ENCODE measurements around the gene RNU6-8.

Gene RNU6-8

GRCh38 chr14:32202998-32203882, at the start of gene RNU6-8:
TSS of gene RNU6-8 (minus strand) at chr14:32203269.
- H3K9me3 ChIP-seq (ENCODE audit: control insufficient read depth, low read depth, low read length) = no peaks in the 10 kb centered on the region
- H3K9ac ChIP-seq (ENCODE audit: low read length) = peak within 1 kb of the TSS; percentile 82
- no peaks in the 10 kb centered on the region for H3K36me3 ChIP-seq (ENCODE audit: control insufficient read depth, low read depth, low read length)
- H3K4me3 ChIP-seq (ENCODE audit: low read length) = peak within 1 kb of the TSS; percentile 79
- peaks cover 8% of the 10 kb centered on the region for H3K4me1 ChIP-seq (ENCODE audit: control insufficient read depth, low read depth, low read length)
- H3K27me3 ChIP-seq (ENCODE audit: control insufficient read depth, insufficient read depth, low read length) = peaks cover 22% of the 10 kb centered on the region
- H3K27ac ChIP-seq (ENCODE audit: low read length) = peak within 1 kb of the TSS; percentile 91

GRCh38 chr14:32252030-32252670, 49.1 kb upstream of the RNU6-8 start:
- no peaks in the 10 kb centered on the region for H3K9me3 ChIP-seq (ENCODE audit: control insufficient read depth, low read depth, low read length)
- no peaks in the 10 kb centered on the region for H3K36me3 ChIP-seq (ENCODE audit: control insufficient read depth, low read depth, low read length)
- no peaks in the 10 kb centered on the region for H3K4me1 ChIP-seq (ENCODE audit: control insufficient read depth, low read depth, low read length)
- no peak overlapping the region for H3K4me3 ChIP-seq (ENCODE audit: low read length)
- no peak overlapping the region for H3K27ac ChIP-seq (ENCODE audit: low read length)
- no peaks in the 10 kb centered on the region for H3K27me3 ChIP-seq (ENCODE audit: control insufficient read depth, insufficient read depth, low read length)
- no peak overlapping the region for H3K9ac ChIP-seq (ENCODE audit: low read length)

- Histone ChIP-seq H3K4me1 (ENCODE audit: control insufficient read depth, low read depth, low read length) (no peaks in the 10 kb centered on the region), H3K4me3 (ENCODE audit: low read length) (no peak overlapping the region), H3K27me3 (ENCODE audit: control insufficient read depth, insufficient read depth, low read length) (no peaks in the 10 kb centered on the region), H3K36me3 (ENCODE audit: control insufficient read depth, low read depth, low read length) (no peaks in the 10 kb centered on the region), H3K9me3 (ENCODE audit: control insufficient read depth, low read depth, low read length) (no peaks in the 10 kb centered on the region), H3K27ac (ENCODE audit: low read length) (no peak overlapping the region), H3K9ac (ENCODE audit: low read length) (no peak overlapping the region)
Measured at GRCh38 chr14:32251530-32251929, 48.5 kb upstream of the RNU6-8 start.

- no peaks in the 10 kb centered on the region for H3K9me3 ChIP-seq (ENCODE audit: control insufficient read depth, low read depth, low read length)
Measured at GRCh38 chr14:32250681-32251080, 47.6 kb upstream of the RNU6-8 start.

DNA sequence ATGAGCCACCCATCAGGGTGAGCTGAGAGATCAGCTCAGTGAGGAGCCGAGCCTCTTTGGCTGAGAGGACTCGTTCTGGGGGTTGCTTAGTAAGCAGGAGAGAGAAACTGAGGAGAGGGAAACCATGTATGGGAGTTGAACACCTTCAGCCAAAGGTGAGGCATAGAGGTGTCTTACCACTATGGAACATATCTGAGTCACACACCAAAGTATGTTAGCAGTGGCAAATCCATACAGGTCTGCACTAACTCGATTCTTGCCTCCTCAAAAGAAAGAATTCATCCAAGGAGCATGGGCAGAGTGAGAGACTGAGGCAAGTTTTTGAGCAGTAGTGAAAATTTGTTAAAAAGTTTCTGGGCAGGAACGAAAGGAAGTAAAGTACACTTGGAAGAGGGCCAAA, 46.7 kb upstream of the RNU6-8 start:
- no peaks in the 10 kb centered on the region for H3K27me3 ChIP-seq (ENCODE audit: control insufficient read depth, insufficient read depth, low read length)
- H3K36me3 ChIP-seq (ENCODE audit: control insufficient read depth, low read depth, low read length) = no peaks in the 10 kb centered on the region
- H3K4me1 ChIP-seq (ENCODE audit: control insufficient read depth, low read depth, low read length) = no peaks in the 10 kb centered on the region

More at GRCh38 chr14:32250681-32251080, 47.6 kb upstream of the RNU6-8 start:
- no peaks in the 10 kb centered on the region for H3K27me3 ChIP-seq (ENCODE audit: control insufficient read depth, insufficient read depth, low read length)
- H3K4me1 ChIP-seq (ENCODE audit: control insufficient read depth, low read depth, low read length) = no peaks in the 10 kb centered on the region
- no peak overlapping the region for H3K27ac ChIP-seq (ENCODE audit: low read length)
- H3K36me3 ChIP-seq (ENCODE audit: control insufficient read depth, low read depth, low read length) = no peaks in the 10 kb centered on the region
- H3K4me3 ChIP-seq (ENCODE audit: low read length) = no peak overlapping the region
- no peak overlapping the region for H3K9ac ChIP-seq (ENCODE audit: low read length)

GRCh38 chr14:32249371-32249770, 46.3 kb upstream of the RNU6-8 start:
- H3K4me1 ChIP-seq (ENCODE audit: control insufficient read depth, low read depth, low read length) = no peaks in the 10 kb centered on the region
- no peaks in the 10 kb centered on the region for H3K27me3 ChIP-seq (ENCODE audit: control insufficient read depth, insufficient read depth, low read length)
- H3K36me3 ChIP-seq (ENCODE audit: control insufficient read depth, low read depth, low read length) = no peaks in the 10 kb centered on the region
- no peak overlapping the region for H3K4me3 ChIP-seq (ENCODE audit: low read length)
- H3K9me3 ChIP-seq (ENCODE audit: control insufficient read depth, low read depth, low read length) = no peaks in the 10 kb centered on the region
- no peak overlapping the region for H3K27ac ChIP-seq (ENCODE audit: low read length)
- H3K9ac ChIP-seq (ENCODE audit: low read length) = no peak overlapping the region

More for the DNA sequence above, 46.7 kb upstream of the RNU6-8 start:
- Histone ChIP-seq H3K27ac (ENCODE audit: low read length) (no peak overlapping the region), H3K4me3 (ENCODE audit: low read length) (no peak overlapping the region), H3K9ac (ENCODE audit: low read length) (no peak overlapping the region), H3K9me3 (ENCODE audit: control insufficient read depth, low read depth, low read length) (no peaks in the 10 kb centered on the region)

DNA sequence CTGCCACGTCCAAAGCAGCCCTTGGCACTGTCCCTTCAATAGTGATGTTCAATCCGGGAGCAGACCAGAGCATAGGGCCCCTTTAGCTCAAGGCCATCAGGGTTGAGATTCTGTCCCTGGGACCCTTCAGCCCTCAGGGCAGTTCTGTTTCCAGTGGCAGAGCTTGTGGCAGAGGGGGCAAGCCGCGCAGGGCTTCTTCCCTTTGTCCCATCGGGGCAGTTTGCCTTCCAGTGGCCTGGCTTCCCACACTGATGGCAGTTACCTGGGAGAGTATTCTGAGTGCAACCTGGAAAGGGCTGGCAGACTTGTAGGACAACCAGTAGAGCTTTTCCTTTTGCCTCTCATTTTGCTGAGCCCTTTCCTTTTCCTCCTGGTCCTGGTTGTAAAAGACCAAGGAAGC, 43.7 kb upstream of the RNU6-8 start:
- H3K27me3 ChIP-seq (ENCODE audit: control insufficient read depth, insufficient read depth, low read length) = no peaks in the 10 kb centered on the region
- no peak overlapping the region for H3K4me3 ChIP-seq (ENCODE audit: low read length)
- no peak overlapping the region for H3K27ac ChIP-seq (ENCODE audit: low read length)
- H3K9me3 ChIP-seq (ENCODE audit: control insufficient read depth, low read depth, low read length) = no peaks in the 10 kb centered on the region
- H3K4me1 ChIP-seq (ENCODE audit: control insufficient read depth, low read depth, low read length) = no peaks in the 10 kb centered on the region
- no peaks in the 10 kb centered on the region for H3K36me3 ChIP-seq (ENCODE audit: control insufficient read depth, low read depth, low read length)
- H3K9ac ChIP-seq (ENCODE audit: low read length) = no peak overlapping the region

DNA sequence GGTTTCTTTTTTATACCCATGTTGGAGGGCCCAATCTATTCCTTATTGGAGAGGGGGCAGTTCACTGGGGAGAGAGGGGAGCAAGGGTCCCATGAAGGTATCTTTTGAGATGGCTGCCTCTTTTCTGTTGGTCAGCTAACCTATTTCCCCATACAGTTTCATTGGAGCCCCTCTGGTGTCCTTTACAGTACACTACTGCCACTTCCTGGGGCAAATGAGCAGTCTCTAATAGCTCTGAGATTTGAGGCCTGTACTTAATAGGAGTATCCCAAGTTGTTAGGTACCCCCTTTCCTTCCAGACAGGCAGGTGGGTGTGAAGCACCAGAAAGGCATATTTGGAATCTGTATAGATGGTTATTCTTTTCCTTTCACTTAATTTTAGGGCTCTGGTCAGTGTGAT, 41.3 kb upstream of the RNU6-8 start:
- Histone ChIP-seq H3K36me3 (ENCODE audit: control insufficient read depth, low read depth, low read length) (no peaks in the 10 kb centered on the region), H3K27ac (ENCODE audit: low read length) (no peak overlapping the region), H3K4me3 (ENCODE audit: low read length) (no peak overlapping the region), H3K9me3 (ENCODE audit: control insufficient read depth, low read depth, low read length) (peaks cover 2% of the 10 kb centered on the region), H3K27me3 (ENCODE audit: control insufficient read depth, insufficient read depth, low read length) (no peaks in the 10 kb centered on the region), H3K4me1 (ENCODE audit: control insufficient read depth, low read depth, low read length) (no peaks in the 10 kb centered on the region), H3K9ac (ENCODE audit: low read length) (no peak overlapping the region)

- no peak overlapping the region for H3K9ac ChIP-seq (ENCODE audit: low read length)
- no peak overlapping the region for H3K4me3 ChIP-seq (ENCODE audit: low read length)
- no peaks in the 10 kb centered on the region for H3K9me3 ChIP-seq (ENCODE audit: control insufficient read depth, low read depth, low read length)
- H3K27ac ChIP-seq (ENCODE audit: low read length) = no peak overlapping the region
- H3K36me3 ChIP-seq (ENCODE audit: control insufficient read depth, low read depth, low read length) = no peaks in the 10 kb centered on the region
- H3K27me3 ChIP-seq (ENCODE audit: control insufficient read depth, insufficient read depth, low read length) = no peaks in the 10 kb centered on the region
- no peaks in the 10 kb centered on the region for H3K4me1 ChIP-seq (ENCODE audit: control insufficient read depth, low read depth, low read length)
Measured at GRCh38 chr14:32233260-32233659, 30.2 kb upstream of the RNU6-8 start.

- no peak overlapping the region for H3K4me3 ChIP-seq (ENCODE audit: low read length)
- H3K27me3 ChIP-seq (ENCODE audit: control insufficient read depth, insufficient read depth, low read length) = no peaks in the 10 kb centered on the region
- H3K9ac ChIP-seq (ENCODE audit: low read length) = no peak overlapping the region
- no peaks in the 10 kb centered on the region for H3K9me3 ChIP-seq (ENCODE audit: control insufficient read depth, low read depth, low read length)
- H3K36me3 ChIP-seq (ENCODE audit: control insufficient read depth, low read depth, low read length) = no peaks in the 10 kb centered on the region
- H3K4me1 ChIP-seq (ENCODE audit: control insufficient read depth, low read depth, low read length) = no peaks in the 10 kb centered on the region
- H3K27ac ChIP-seq (ENCODE audit: low read length) = no peak overlapping the region
Measured at GRCh38 chr14:32232481-32232880, 29.4 kb upstream of the RNU6-8 start.

GRCh38 chr14:32230695-32231280, 27.7 kb upstream of the RNU6-8 start:
- Histone ChIP-seq H3K9me3 (ENCODE audit: control insufficient read depth, low read depth, low read length) (no peaks in the 10 kb centered on the region), H3K4me1 (ENCODE audit: control insufficient read depth, low read depth, low read length) (no peaks in the 10 kb centered on the region), H3K4me3 (ENCODE audit: low read length) (no peak overlapping the region)

More at GRCh38 chr14:32230695-32231280, 27.7 kb upstream of the RNU6-8 start:
- no peak overlapping the region for H3K9ac ChIP-seq (ENCODE audit: low read length)
- H3K27me3 ChIP-seq (ENCODE audit: control insufficient read depth, insufficient read depth, low read length) = no peaks in the 10 kb centered on the region
- no peak overlapping the region for H3K27ac ChIP-seq (ENCODE audit: low read length)
- H3K36me3 ChIP-seq (ENCODE audit: control insufficient read depth, low read depth, low read length) = no peaks in the 10 kb centered on the region

All from iPS-18a (cell line).